Lower leg skin (tissue), 3 donors: Measurements from ENCODE around the gene SPSB4.

ENCODE experiments used
- CTCF ChIP-seq, 3 donors: fragments of 450-650 bp; IDR thresholded peaks; one replicate each; pipeline ENCODE4 v1.5.1; 2016; ENCODE audit warnings: antibody characterized with exemption in 3 of 3, mild to moderate bottlenecking in 3 of 3, moderate library complexity in 2 of 3
- POLR2A ChIP-seq, 2 donors: fragments of 450-650 bp; IDR thresholded peaks; one replicate each; pipeline ENCODE4 v1.6.1; 2016 to 2017; ENCODE audit warnings: antibody characterized with exemption in 2 of 2, mild to moderate bottlenecking in 1 of 2, moderate library complexity in 1 of 2

- TF ChIP-seq POLR2A (IDR thresholded peaks at IDR 0.05) (no peak), CTCF (IDR thresholded peaks at IDR 0.05) (no peak)
Measured at GRCh38 chr3:141086188-141086587, 35.0 kb downstream of the SPSB4 start.
